IMR-90 (cell line): ENCODE measurements around the gene KNCN.

Experiments
- RCOR1 ChIP-seq: IDR thresholded peaks from 2 replicates; pipeline ENCODE4 v1.6.1; 2012; ENCODE audit warnings: mild to moderate bottlenecking, low read length, improper control_type of control experiment; ENCODE audit not compliant: insufficient replicate concordance
- TF ChIP-seq, protein P1 (sequence below): conservative IDR thresholded peaks from 2 replicates; pipeline ENCODE4 v1.5.1; 2012; ENCODE audit warnings: mild to moderate bottlenecking, low read depth, low read length, improper control_type of control experiment

DNA sequence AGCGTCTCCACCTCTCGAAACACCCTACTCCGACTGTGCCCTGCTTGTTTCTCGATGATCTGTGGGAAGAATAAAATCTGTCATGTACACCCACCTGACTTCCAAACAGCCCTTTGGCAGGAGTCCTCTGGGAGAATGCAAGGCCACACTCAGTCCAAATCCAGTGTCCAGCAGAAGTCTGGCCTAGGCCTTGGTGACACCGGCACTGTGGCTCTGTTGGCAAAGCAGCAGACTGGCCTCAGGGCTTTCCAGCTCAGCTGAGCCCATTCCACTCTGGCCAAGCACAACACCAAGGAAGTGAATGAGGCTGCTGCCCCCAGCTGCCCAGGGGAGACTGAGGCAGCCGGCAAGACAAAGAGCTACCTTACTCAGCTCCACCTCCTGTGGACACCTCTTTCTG, 25.1 kb upstream of the KNCN start:
- TF ChIP-seq RCOR1: no peak
- TF ChIP-seq, protein P1, sequence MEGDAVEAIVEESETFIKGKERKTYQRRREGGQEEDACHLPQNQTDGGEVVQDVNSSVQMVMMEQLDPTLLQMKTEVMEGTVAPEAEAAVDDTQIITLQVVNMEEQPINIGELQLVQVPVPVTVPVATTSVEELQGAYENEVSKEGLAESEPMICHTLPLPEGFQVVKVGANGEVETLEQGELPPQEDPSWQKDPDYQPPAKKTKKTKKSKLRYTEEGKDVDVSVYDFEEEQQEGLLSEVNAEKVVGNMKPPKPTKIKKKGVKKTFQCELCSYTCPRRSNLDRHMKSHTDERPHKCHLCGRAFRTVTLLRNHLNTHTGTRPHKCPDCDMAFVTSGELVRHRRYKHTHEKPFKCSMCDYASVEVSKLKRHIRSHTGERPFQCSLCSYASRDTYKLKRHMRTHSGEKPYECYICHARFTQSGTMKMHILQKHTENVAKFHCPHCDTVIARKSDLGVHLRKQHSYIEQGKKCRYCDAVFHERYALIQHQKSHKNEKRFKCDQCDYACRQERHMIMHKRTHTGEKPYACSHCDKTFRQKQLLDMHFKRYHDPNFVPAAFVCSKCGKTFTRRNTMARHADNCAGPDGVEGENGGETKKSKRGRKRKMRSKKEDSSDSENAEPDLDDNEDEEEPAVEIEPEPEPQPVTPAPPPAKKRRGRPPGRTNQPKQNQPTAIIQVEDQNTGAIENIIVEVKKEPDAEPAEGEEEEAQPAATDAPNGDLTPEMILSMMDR: no peak
